GM21367 (cell line): ENCODE data around the gene RPL12.

Experiments
- ATAC-seq: cut with Tn5 transposase; IDR thresholded peaks from one replicate; pipeline ENCODE4 v1.9.1; 2021; ENCODE audit not compliant: unreplicated experiment

RPL12 gene

DNA sequence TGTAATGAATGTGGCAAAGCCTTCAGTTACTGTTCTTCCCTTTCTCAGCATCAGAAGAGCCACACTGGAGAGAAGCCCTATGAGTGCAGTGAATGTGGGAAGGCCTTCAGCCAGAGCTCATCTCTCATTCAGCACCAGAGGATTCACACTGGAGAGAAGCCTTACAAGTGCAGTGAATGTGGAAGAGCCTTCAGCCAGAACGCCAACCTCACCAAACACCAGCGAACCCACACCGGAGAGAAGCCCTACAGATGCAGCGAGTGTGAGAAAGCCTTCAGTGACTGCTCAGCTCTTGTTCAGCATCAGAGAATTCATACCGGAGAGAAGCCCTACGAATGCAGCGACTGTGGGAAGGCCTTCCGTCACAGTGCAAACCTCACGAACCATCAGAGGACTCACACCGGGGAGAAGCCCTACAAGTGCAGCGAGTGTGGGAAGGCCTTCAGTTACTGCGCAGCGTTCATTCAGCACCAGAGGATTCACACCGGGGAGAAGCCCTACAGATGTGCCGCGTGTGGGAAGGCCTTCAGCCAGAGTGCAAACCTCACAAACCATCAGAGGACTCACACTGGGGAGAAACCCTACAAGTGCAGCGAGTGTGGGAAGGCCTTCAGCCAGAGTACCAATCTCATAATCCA, 6.8 kb downstream of the RPL12 start:
- no peak for ATAC-seq

DNA sequence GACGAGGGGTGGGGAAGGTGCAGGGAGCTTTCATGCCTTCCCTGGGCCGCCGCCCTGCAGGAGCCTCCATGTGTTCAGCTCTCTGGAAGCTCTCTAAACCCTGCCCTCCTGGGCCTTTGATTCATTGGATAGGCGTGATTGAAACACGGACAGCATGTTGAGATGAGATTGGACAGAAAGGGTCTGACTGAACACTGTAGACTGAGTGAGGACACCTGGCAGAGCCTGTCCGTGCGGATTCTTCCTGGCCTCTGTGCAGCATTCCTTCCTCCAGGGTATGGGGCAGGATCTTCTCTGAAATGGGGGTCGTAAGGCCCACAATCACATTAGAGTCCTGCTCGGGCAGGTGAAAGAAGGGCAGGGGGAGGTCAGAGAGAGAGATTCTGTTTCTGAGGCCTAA, 12.8 kb downstream of the RPL12 start:
- ATAC-seq: no peak

GRCh38 chr9:127437497-127438264, 13.5 kb downstream of the RPL12 start:
- ATAC-seq: no peak

DNA sequence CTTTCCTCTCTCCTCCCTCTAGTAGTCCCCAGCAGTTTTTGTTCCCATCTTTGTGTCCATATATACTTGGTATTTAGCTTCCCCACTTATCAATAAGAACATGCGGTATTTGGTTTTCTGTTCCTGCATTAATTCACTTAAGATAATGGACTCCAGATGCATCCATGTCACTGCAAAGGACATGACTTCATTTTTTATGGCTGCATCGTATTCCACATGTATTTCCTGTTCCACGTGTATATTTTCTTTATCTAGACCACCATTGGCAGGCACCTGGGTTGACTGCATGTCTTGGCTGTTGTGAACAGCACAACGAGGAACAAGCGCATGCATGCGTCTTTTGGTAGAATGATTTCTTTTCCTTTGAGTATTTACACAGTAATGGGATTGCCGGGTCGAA, 20.8 kb downstream of the RPL12 start:
- no peak for ATAC-seq

DNA sequence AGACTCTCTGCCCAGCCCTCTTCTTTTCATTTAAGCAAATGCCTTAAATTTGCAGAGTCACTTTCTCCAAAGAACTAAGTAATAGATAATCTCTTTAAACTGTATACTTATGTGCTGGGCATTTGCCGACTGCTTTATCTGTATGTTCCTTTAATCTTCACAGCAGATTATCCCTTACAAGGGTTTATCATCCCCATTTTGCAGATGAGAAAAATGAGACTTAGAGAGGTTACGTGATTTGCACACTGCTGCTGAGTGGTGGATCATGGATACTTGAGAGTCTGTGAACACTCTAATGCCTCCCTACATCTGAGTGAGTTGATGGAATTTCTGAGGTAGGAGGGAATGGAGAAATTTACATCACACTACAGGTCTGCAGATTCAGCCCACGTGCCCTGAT, 22.9 kb downstream of the RPL12 start:
- ATAC-seq: no peak

DNA sequence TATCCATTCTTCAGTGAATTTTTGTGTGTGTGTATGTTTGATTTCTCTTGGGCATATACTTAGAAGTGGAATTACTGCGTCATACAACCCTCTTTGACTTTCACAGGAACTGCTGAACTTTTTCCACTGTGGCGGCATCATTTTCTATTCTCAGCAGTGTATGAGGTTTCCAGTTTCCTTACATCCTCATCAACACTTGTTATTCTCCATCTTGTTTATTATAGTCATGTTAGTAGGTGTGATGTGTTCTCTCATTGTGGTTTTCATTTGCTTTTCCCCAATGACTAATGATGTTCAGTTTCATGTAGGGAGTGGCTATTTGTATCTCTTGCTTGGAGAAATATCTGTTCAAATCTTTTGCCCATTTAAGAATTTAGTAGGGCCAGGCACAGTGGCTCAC, 24.4 kb downstream of the RPL12 start:
- ATAC-seq: no peak

DNA sequence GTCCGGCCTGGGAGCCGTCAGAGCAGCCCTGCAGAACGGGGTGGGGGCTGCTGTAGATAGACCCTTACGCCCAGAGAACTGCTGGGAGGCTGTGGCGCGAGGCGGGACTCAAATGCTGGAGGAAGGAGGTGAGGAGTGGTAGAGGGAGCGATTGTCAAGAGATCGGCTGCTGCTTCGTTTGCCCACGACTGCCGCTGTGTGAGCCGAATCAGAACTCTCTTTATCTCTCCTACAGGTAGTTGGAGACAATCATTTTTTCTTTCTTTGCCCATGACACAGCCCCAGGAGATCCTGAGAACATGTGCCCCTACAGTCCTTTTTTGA, 26.6 kb downstream of the RPL12 start:
- no peak for ATAC-seq

DNA sequence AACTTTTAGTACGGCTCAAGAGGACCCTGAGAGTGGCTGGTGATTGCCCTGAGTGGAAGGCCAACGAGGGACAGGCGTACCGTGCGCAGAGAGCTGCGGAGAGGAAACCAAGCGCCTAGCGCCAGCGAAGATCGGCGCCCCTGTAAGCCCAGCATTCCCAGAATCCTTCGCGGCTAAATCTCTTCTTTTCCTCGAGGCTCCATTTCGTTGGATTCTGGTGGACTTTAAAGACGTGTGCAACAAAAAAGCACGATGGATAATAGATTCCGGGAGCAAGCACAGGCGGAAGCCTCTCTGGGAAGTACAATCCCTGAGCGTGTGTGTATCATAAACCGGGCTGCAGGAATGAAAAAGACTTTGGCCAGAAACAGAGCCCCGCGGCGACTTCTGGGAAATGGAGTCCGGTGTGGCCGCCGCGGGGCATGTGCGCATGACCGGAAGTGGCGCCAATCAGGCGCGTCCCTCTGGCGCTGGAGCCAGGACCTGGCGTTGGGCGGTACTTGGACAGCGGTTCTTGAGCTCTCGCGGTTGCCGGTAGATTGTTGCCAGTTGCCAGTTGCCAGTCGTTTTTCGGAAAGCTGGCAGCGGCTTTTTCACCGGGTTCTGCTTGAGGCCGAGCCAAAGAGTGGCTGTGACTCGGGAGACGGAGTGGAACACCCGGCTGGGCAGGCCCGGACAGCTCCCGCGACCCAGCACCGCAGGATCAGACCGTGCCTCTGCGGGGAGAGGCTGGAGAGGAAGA, 27.1 kb downstream of the RPL12 start, which contains the start of gene ZNF79:
Gene ZNF79, plus strand, starts transcription at position 449 of the 742 bp plus-strand sequence. CDS start 406 bp downstream, outside the sequence.
- peak; percentile 72 for ATAC-seq

DNA sequence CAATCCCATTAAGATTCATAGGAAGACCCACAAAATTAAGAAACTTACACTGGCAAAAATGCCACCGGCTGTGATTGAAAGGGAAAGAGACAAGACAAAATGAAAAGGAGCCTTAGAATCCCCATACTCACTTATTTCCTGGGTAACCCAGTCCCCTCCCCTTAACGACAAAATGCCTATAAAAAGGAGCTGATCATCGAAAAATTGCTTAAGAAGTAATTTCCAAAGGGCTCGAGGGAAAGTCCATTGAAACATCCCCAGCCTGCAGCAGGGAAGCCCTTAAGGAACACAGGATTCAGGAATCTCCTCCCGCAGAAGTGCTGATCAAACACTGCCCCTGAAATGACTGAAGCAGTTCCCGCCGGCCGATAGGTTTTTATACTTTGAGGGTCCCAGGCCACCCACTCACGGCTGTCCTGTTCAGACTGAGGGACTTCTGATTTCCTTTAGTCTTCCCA, 27.7 kb downstream of the RPL12 start:
- no peak for ATAC-seq

DNA sequence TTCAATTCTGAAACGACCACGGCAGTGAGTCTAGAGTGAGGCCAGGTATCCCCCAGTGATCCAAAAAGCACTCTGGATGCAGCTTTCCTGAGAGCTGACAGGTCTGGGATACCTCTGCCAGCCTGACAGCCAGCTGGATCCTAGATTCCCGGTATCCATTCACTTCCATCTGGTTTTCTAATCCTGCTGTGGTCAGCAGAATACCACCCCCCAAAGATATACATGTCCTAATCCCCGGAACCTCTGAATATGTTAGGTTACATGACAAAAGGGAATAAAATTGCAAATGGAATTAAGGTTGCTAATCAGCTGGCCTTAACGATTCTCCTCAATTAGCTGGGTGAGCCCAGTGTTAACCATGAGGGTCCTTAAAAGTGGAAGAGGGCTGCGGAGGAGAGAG, 28.4 kb downstream of the RPL12 start:
- no peak for ATAC-seq

DNA sequence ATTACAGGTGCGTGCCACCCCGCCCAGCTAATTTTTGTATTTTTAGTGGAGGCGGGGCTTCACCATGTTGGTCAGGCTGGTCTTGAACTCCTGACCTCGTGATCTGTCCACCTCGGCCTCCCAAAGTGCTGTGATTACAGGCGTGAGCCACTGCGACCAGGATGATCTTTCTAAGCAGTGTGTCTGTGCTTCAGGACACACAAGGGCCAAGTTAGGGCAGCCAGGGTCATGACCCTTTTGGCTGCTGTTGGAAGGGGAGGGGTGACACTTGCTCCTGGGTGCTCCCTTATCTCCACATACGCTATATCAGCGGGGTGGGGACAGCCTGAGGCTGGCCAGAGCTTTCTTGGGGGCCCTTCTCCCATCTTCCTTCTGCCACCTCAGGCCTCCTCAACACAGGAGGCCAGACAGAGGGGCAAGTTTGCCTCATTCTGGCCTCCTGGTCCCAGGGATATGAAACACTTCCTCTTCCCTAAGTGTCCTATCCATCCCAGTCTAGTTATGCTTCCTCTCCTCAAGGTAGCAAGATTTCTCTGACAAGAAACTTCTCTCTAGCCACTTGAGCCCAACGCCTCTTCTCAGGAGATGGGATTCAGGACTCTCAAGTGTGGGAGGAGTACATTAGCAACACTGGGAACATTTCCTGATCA, 28.9 kb downstream of the RPL12 start:
- no peak for ATAC-seq

GRCh38 chr9:127421057-127421456, 30.1 kb downstream of the RPL12 start:
- no peak for ATAC-seq

- no peak for ATAC-seq
These were observed 31.9 kb downstream of the RPL12 start for GRCh38 chr9:127419348-127419747.

DNA sequence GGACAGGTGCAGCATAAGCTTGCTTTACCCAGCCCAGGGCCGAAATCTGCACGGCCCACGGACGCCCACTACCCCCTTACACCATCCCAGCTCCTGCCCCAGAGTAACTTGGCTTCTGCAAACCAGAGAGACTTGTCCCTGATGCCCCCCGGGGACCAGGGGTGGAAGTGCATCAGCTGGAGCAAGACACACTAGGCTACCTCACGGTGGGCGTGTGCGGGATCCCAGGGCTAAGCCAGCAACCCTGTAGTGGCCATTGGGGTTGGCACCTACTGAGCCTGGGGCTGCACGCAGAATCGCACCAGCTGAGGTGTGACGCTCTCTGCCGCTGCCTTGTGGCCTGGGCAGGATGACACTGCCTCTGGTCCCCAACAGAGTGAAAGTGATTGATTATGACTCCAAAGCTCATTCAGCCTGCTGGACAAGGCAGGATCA, 33.2 kb downstream of the RPL12 start:
- no peak for ATAC-seq

DNA sequence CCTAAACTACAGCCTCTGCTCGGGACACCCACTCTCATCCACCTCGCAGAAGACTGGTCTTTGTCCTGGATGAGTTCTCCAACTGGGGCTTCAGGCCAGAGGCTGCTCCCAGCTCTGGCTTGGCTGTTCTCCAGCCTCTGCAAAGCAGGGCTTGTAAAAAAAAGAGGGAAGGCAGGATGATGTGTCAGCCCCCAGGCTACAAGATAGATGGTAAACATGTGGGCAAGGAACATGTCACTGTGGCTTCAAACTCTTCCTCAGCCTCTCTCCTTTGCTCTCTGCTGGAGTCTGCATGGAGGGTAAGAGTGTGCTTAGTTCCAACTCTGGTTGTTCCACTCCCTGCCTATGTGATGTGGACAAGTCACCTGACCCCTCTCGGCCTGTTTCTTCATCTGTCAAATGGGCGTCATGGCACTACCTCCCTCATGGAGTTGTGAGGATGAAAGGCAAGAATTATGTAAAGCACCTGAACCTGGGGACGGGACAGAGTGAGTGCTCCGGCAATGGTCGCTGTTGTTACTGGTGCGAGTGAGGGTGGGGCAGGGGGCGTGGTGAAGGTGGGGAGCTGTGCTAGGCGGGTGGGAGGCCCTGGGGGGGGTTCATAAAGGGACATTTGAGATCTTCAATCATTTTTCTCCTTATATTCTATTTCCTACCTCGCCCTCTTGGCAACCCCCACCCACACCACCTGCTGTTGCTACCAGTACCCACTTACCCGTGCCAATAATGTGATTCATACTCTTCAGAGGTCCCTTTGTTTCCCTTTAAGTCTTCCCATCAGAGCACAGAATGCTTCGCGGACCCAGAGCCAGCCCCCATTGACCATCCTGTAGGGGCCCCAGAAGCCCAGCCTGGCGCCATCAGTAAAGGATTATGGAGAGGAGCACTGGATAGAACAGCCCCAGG, 33.8 kb downstream of the RPL12 start:
- no peak for ATAC-seq

GRCh38 chr9:127415657-127416056, 35.5 kb downstream of the RPL12 start:
- ATAC-seq: no peak

DNA sequence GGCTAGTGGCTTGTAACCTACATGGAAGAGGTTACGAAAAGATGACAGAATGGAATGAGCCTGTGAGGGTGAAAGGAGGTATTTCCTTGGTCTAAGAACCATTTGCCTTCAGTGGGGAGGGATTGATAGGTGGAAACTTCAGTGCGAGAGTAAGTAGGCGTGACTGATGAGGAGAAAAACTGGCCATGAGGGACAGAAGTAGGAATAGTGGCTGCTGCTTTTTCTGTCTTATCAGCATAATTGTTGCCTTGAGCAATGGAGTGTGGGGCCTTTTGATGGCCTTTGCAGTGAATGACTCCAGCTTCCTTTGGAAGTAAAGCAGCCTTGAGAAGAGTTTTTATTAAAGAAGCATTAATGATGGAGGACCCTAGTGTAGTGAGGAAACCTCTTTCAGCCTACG, 36.1 kb downstream of the RPL12 start:
- ATAC-seq: no peak

GRCh38 chr9:127411122-127411521, 40.1 kb downstream of the RPL12 start:
- no peak for ATAC-seq

DNA sequence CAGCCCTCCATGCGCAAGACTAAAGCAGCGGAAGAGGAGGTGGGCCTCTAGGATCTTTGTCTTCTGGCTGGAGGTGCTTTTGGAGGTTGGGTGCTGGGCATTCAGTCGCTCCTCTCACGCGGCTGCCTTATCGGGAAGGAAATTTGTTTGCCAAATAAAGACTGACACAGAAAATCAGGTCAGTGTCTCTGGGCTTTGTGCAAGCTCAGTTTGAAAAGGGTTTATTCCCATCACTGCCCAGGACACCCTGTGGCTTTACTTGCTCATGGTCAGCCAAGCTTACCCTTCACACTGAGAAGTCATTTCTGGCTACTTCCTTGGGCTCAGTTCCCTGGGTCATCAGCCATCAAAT, 43.7 kb downstream of the RPL12 start:
- ATAC-seq: no peak

DNA sequence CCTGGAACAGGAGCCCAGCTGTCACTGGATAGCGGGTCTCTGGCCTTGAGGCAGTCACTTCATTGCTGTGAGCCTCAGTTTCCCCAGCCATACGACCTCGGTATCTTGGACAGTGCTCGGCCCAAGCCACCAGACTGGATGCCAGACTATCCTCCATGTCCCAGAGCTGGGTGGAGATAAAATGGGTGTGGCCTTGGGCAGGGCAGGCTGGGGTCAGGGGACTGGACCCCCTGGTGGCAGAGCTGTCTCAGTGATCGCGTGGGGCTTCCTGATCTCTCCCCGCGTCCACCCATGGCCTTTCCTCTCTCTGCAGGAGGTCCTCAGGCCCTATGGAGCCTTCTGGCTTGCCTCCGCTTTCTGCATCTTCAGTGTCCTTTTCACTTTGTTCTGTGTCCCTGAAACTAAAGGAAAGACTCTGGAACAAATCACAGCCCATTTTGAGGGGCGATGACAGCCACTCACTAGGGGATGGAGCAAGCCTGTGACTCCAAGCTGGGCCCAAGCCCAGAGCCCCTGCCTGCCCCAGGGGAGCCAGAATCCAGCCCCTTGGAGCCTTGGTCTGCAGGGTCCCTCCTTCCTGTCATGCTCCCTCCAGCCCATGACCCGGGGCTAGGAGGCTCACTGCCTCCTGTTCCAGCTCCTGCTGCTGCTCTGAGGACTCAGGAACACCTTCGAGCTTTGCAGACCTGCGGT, 44.3 kb downstream of the RPL12 start:
- ATAC-seq: no peak
